ENCODE data around the gene TRHDE. TPM values are rescaled to one million over a fixed set of nuclear protein-coding genes. Genes with fewer than 3 reads are reported as not detected.
"Not testable (repeated sequence)": the region's sequence is repeated elsewhere in the genome, so short reads cannot be mapped to it uniquely, and the experiment has no call there.

Gene TRHDE
- total and polyA plus RNA-seq, 9 donors, result 3.4 to 35.5 (median 18.2) TPM

DNA sequence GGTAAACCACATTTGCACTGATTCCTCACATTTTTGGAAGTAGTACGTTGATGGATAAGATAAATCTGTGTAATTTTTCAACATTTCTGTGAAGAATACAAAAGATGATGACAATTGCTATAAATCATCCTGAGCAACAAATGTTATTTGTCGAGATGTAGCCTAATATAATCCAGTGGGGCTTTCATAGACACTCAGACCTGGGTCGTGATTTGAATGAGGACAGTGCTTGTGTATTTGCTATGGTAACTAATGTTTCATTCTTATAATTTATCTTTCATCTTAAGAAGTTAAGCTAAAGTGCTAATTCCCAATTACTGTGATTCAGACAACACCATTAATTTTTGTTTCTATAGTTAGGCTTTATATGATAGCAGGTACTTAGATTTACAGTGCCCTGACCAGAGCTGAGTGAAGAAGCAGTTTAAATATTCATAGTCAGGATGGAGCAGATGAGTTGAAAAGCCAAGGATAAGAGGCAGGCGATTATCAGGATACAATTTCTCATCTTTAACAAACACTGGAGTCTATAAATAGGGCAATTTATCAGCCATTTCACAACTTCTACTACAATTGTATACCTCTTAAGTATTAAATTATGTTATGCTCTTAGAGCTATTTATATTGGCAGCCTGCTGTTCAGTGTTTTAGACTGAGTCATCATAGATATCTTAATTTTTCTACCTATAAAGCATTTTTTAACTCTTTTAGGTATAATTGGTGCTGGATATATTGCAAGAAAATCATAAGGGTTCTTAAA lies 359.9 kb downstream of the TRHDE start:
- WGBS, 3 donors, result 55 to 62% (median 58%) methylated on average over 4 of the region's 4 CpGs
- intact Hi-C loops (cut with DNase I), result no loop called here
- no peak for DNase-seq

GRCh38 chr12:72642706-72643105 lies 370.5 kb downstream of the TRHDE start:
- DNase-seq, result no peak
- H3K4me3 ChIP-seq, result no peak overlapping the region
- no peak for TF ChIP-seq POLR2A (IDR thresholded peaks at IDR 0.05)
- TF ChIP-seq, protein P1, sequence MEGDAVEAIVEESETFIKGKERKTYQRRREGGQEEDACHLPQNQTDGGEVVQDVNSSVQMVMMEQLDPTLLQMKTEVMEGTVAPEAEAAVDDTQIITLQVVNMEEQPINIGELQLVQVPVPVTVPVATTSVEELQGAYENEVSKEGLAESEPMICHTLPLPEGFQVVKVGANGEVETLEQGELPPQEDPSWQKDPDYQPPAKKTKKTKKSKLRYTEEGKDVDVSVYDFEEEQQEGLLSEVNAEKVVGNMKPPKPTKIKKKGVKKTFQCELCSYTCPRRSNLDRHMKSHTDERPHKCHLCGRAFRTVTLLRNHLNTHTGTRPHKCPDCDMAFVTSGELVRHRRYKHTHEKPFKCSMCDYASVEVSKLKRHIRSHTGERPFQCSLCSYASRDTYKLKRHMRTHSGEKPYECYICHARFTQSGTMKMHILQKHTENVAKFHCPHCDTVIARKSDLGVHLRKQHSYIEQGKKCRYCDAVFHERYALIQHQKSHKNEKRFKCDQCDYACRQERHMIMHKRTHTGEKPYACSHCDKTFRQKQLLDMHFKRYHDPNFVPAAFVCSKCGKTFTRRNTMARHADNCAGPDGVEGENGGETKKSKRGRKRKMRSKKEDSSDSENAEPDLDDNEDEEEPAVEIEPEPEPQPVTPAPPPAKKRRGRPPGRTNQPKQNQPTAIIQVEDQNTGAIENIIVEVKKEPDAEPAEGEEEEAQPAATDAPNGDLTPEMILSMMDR (IDR thresholded peaks at IDR 0.05), result no peak
- TF ChIP-seq EP300 (IDR thresholded peaks at IDR 0.05), result no peak
- H3K4me1 ChIP-seq (ENCODE audit: insufficient read depth), result no peaks in the 10 kb centered on the region
- WGBS, 3 donors, result 91 to 96% (median 94%) methylated on average over 2 of the region's 2 CpGs
- intact Hi-C loops (cut with DNase I), result no loop called here
- no peak overlapping the region for H3K27ac ChIP-seq
- H3K9me3 ChIP-seq, result no peaks in the 10 kb centered on the region
- no peaks in the 10 kb centered on the region for H3K36me3 ChIP-seq
- no peaks in the 10 kb centered on the region for H3K27me3 ChIP-seq

More for the DNA sequence above, 359.9 kb downstream of the TRHDE start:
- no peak overlapping the region for H3K4me3 ChIP-seq
- TF ChIP-seq POLR2A (IDR thresholded peaks at IDR 0.05) (no peak), EP300 (IDR thresholded peaks at IDR 0.05) (no peak)
- TF ChIP-seq, protein P1 (IDR thresholded peaks at IDR 0.05), result no peak
- H3K27ac ChIP-seq, result no peak overlapping the region
- H3K36me3 ChIP-seq, result no peaks in the 10 kb centered on the region
- no peaks in the 10 kb centered on the region for H3K4me1 ChIP-seq (ENCODE audit: insufficient read depth)
- no peaks in the 10 kb centered on the region for H3K9me3 ChIP-seq
- no peaks in the 10 kb centered on the region for H3K27me3 ChIP-seq

DNA sequence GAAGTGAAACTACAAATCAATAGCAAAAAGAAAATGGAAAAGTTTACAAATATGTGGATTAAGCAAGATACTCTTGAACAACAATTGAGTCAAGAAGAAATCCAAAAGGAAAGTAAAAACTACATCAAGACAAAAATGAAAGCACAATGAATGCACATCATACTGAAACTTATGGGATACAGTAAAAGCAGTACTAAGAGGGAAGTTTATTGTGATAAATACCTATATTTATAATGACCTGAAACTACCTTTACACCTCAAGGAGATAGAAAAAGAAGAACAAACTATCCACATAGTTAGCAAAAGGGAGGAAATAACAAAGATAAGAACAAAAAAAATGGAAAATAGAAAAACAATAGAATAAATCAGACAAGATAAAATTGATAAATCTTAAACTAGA lies 375.0 kb downstream of the TRHDE start:
- intact Hi-C loops (cut with DNase I), result no loop called here
- Histone ChIP-seq H3K4me3 (no peak overlapping the region), H3K27ac (no peak overlapping the region), H3K9me3 (no peaks in the 10 kb centered on the region), H3K4me1 (ENCODE audit: insufficient read depth) (no peaks in the 10 kb centered on the region), H3K36me3 (no peaks in the 10 kb centered on the region), H3K27me3 (no peaks in the 10 kb centered on the region)
- TF ChIP-seq EP300 (IDR thresholded peaks at IDR 0.05) (no peak), POLR2A (IDR thresholded peaks at IDR 0.05) (no peak)
- TF ChIP-seq, protein P1 (IDR thresholded peaks at IDR 0.05), result no peak
- no peak for DNase-seq

- H3K9me3 ChIP-seq, result no peaks in the 10 kb centered on the region
- H3K27ac ChIP-seq, result no peak overlapping the region
- DNase-seq, result no peak
- H3K27me3 ChIP-seq, result no peaks in the 10 kb centered on the region
- H3K36me3 ChIP-seq, result no peaks in the 10 kb centered on the region
- intact Hi-C loops (cut with DNase I), result no loop called here
- H3K4me1 ChIP-seq (ENCODE audit: insufficient read depth), result no peaks in the 10 kb centered on the region
- TF ChIP-seq, protein P1 (IDR thresholded peaks at IDR 0.05), result no peak
- TF ChIP-seq POLR2A (IDR thresholded peaks at IDR 0.05) (no peak), EP300 (IDR thresholded peaks at IDR 0.05) (no peak)
- H3K4me3 ChIP-seq, result no peak overlapping the region
These were observed 386.4 kb downstream of the TRHDE start for GRCh38 chr12:72658615-72659014.

DNA sequence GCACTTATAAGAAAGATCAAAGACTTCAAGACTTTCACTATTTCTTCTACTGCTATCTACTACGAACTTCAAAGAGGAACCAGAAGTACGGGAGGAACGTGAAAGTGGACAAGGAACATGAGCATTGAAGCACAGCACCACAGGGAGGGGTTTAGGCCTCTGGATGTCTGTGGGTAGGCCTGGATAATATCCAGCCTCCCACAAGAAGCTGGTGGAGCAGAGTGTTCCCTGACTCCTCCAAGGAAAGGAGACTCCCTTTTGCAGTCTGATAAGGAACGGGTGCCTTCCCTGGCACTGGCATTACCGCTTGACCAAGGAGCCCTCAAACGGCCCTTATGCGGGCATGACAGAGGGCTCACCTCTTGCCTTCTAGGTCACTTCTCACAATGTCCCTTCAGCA lies 388.0 kb downstream of the TRHDE start:
- intact Hi-C loops (cut with DNase I); H3K9me3 ChIP-seq; H3K27ac ChIP-seq; H3K36me3 ChIP-seq; DNase-seq; H3K4me3 ChIP-seq; H3K27me3 ChIP-seq; H3K4me1 ChIP-seq (ENCODE audit: insufficient read depth): not testable (repeated sequence)
- WGBS, 3 donors, result 75 to 79% (median 76%) methylated on average over 7 of the region's 7 CpGs
